ENCODE measurements around the gene TNRC6B.

Gene TNRC6B

DNA sequence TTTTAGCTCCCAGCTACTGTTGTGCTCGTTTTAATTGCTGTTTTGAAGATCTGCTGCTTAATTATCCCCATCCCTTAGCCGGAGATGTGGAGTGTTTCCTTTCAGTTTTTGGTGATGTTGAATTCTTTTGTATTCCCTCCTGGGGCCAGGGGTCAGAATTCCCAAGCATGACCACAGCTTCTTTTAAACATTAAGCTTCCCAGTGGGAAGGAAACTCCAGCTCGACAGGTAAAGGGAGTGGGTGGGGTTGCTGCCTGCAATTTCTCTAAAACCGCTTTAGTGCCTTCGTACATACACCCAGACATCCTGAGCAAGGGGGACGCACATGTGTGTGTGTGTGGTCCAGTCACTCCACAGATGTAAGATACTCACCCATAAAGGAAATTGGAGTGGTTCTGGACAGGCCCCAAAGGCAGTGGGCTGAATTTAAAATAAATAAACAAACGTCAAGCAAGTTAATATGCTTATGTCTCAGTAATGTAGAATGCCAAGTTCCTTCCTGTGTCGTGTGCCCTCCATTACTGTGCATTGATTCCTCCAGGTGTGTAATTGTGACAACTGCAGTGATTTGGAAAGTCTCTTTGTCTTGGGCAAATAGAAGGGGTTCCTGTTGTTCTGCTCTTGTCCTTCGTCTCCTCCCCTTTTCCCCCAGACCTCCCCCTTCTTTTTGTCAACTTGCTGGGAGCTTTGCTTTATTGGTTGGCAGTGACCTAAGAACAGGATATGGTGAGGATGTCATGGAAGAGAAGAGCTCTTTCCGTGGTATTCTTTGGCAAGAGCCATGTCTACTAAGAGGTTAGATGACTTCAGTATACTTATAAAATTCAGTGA, 149.4 kb downstream of the TNRC6B start:
- no peak for DNase-seq (ENCODE audit: low spot score)

DNA sequence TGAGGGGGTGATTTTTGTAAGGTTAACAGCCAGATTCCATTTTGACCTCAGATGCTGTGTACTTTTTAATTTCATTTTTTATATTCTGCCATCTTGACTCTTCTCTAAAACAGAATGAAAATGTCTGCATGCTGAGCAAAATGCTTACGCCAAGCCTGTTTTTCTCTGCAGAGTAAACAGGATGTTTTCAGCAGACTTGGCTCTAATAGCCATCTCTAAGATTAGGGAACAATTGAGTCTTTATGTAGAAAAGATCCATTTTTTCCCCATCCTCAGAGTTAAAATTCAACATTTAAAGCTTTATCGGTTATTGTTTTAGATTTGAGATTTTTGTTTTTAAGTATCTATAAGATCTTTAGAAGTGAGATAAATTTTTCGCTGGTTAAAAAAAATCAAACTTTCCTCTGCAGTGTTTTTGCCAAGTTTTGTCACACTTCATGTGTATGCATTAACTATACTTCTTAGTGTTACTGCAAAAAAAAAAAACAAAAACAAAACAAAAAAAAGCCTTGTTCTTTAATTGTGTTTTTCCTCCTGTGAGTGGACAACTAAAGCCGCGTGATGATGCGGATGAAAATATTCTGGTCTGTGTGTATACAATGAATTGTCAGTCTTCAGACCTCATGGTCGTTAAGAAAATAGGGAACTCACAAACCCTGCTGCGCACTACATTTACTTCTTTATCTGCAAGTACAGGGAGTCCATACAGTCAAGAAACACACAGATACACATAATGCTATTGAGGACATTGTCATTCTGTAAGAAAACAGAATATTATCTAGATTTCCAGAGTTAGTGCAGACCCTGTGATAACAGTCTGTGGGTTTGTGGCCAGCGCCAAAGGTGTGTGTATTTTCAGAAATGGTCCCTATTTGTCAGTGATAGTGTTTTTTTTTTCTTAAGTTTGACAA, 151.1 kb downstream of the TNRC6B start:
- no peak for DNase-seq (ENCODE audit: low spot score)

DNA sequence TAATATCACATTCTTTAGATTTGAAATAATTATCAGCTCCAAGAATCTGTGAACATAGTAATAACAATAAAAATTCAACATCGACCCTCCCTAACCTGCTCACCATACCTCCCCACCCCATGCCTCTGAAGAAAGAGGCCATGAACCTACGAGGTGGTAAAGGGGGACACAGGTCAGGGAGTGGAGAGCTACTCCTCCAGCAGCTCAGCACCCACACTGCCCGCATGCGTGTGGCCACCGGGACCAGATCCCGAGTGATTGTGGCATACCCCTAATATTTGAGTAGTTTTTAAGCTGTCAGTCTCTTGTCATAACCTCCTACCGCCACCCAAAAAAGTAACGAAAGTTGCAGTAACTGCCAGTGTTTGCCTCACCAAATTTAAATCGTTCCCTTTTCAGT, 151.7 kb downstream of the TNRC6B start:
- no peak for DNase-seq (ENCODE audit: low spot score)

DNA sequence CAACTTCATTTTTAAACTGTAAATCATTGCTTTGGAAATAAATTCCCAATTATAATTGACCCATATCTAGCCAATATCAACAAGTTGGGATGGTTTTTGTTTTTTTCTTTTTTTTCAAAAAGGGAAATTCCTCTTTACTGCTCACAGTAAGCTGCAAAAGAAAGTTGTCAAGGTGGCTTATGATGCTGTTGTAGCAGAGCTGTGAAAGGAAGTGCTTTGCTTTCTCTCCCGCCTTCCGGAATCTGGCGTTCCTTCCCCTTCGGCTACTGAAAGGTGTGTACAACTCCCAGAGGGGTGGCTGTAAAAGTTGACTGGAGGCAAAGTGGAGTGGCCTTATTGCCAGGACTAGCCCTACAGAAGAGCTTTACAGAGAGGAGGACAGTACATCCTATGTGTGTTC, 152.4 kb downstream of the TNRC6B start:
- DNase-seq (ENCODE audit: low spot score) = no peak

DNA sequence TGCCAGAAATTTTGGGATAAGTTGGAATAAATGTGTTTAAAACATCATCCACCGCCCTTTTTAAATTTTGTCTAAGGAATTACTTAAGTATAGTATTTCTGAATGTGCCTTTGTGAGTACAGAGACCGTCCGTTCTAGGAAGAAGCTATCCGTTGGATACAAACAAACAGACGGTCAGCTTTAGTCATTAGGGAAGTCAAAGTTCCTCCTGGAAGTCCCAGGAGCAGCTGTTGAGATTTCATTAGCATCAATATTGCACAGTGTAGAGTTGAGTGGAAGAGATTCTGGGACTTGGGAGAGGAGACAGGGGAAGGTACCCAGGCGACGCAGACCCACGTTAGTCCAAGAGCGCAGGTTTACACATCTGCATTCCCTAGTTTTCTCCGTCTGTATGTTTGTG, 152.9 kb downstream of the TNRC6B start:
- no peak for DNase-seq (ENCODE audit: low spot score)

DNA sequence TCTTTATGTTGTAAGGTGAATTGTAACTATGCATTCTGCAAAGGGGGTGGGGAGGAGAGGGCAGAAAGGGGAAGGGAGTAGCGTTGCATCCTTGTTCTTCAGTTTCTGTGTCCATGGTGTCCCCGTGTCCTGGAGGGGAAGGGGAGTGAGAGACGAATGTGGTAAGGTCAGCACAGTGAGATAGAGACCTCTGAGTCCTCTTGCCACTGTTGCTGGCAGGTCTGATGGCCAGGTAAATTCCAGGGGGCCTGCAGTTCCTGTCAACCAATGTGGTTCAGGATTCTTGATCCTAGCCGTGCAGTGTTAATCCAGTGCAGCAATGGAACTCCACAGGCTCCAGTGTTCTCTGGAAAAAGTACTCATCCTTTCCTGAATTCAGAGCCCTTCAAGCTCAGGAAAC, 154.0 kb downstream of the TNRC6B start:
- no peak for DNase-seq (ENCODE audit: low spot score)

DNA sequence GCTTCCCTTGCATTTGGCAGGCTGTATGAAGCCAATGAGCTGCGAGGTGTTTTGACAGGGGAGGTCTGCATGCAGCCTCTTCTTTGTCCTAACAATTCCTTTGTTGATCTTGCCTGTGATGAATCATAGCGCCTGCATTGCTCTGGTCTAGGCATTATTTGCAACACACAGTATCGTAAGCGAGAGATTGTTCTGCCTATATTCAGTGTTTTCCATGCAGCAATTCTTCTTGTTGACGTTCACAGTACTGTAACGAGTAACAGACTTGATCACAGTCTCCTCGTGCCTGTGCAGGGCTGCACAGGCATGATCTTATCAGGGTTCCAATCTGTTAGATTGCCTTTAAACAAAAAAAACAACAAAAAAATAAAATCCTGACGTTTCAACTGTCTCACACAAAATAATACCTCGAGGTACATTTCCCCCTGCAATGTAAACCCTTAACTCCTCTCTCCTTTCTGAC, 154.6 kb downstream of the TNRC6B start:
- peak; percentile 21 for DNase-seq (ENCODE audit: low spot score)

DNA sequence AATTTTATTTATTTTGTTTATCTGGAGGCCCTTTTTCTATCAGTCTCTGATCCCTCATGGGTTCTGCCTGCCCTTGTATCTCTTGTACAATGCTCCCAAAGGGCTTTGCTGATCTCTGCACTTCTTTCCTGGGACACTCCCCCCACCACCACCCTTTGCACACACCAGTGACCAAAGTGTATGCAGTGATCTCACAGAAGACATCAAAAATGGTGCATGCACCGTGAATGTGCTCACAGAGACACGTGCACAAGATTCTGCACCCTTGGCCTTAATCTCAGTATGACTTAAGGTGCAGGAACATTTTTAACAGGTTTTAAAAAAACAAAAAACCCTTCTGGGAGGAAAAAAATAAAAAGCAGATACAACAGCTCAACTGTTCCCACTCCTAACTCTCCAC, 156.3 kb downstream of the TNRC6B start:
- no peak for DNase-seq (ENCODE audit: low spot score)

DNA sequence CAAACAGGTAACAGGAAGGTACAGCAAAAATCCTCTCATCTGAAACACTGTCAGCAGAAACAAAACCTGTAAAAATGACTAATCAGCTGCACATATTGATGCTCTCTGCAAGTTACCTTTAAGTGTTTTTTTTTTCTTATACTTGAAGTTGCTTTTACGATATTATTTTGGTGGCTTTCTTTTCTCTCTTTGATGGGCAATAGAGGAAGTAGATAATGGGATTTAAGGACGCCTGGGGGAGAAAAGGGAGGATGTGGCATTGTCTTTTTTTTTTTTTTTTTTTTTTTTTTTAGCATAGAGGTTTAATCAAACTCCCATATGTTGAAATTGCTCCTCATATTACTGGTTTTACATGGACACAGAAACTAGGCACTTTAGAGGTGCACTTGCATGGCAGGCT, 157.2 kb downstream of the TNRC6B start:
- no peak for DNase-seq (ENCODE audit: low spot score)

DNA sequence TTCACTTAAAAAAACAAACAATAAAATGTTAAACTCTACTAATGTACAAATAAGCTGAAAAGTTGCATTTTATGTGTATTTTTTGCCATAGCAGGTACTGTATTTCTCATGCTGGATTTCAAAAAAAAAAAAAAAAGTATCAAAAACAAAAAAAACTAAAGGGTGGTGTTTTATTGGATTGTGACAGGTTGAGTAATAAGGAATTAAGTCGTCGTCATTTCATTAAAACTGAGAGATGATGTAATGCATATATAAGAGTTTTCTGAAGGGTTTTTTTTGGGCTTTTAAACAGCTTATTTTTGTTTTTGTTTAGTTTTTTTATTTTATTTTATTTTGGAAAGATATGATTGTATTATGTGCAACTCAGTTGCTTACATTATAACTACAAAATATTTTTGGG, 157.6 kb downstream of the TNRC6B start:
- DNase-seq (ENCODE audit: low spot score) = no peak

DNA sequence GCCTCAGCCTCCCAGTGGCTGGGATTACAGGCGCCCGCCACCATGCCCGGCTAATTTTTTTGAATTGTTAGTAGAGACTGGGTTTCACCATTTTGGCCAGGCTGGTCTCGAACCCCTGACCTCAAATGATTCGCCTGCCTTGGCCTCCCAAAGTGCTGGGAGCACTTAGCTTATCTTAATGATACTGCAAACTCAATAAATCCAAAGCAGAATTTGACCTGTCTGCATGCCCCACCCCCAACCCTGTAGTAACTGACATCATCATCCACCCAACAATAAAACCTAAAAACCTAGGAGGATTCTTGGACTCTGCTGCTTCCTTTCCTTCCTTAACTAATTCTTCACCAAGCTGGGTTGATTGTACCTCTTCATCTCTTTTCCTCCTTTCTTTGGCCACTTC, 162.3 kb downstream of the TNRC6B start:
- DNase-seq (ENCODE audit: low spot score) = no peak

DNA sequence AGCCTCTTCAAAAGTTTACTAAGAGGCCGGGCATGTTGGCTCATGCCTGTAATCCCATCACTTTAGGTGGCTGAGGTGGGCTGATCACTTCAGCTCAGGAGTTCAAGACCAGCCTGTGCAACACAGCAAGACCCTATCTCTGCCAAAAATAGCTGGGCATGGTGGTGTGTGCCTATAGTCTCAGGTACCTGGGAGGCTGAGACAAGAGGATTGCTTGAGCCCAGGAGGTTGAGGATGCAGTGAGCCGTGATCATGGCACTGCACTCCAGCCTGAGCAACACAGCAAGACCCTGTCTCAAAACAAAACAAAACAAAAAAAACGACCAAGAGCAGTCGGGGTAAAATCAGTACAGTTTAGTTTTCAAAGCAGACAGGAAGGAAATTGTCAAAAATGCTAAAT, 163.9 kb downstream of the TNRC6B start:
- no peak for DNase-seq (ENCODE audit: low spot score)

DNA sequence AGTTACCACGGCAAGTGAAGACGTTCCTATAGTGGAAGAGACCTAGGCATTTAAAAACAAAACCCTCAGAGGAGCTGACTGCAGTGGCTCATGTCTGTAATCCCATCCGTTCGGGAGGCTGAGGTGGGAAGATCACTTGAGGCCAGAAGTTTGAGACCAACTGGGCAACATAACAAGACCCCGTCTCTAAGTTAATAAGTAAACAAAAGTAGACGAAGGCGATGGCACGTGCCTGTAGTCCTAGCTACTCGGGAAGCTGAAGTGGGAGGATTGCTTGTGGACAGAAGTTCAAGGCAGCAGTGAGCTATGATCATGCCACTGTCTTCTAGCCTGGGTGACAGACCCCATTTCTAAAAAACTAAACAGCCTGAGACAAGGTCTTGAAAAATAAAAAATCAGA, 164.8 kb downstream of the TNRC6B start:
- no peak for DNase-seq (ENCODE audit: low spot score)

DNA sequence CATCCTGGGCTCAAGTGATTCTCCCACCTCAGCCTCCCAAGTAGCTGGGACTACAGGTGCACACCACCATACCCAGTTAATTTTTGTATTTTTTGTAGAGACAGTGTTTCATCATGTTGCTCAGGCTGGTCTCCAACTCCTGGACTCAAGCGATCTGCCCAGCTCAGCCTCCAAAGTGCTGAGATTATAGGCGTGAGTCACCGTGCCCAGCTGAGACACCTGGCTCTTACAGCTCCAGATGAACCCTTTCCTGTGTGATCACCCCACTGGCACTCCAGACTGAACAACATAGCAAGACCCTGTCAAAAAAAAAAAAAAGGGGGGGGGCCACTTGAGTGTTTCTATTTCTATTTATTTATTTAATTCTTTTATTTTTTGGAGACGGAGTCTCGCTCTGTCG, 167.5 kb downstream of the TNRC6B start:
- DNase-seq (ENCODE audit: low spot score) = no peak

DNA sequence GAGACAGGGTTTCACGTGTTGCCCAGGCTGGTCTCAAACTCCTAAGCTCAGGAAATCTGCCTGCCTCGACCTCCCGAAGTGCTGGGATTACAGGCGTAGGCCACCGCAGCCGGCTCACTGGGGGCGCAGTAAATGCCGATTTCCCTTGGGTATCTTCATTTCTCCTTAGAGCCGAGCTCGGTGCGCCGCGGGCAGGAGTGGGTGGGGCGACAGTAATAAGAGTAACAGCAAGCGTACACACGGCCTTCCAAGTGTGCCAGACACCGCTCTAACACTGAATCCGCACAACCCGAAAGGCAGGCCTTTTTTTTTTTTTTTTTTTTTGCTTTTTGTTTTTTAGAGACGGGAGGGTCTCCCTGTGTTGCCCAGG, 168.1 kb downstream of the TNRC6B start:
- DNase-seq (ENCODE audit: low spot score) = peak; percentile 61

DNA sequence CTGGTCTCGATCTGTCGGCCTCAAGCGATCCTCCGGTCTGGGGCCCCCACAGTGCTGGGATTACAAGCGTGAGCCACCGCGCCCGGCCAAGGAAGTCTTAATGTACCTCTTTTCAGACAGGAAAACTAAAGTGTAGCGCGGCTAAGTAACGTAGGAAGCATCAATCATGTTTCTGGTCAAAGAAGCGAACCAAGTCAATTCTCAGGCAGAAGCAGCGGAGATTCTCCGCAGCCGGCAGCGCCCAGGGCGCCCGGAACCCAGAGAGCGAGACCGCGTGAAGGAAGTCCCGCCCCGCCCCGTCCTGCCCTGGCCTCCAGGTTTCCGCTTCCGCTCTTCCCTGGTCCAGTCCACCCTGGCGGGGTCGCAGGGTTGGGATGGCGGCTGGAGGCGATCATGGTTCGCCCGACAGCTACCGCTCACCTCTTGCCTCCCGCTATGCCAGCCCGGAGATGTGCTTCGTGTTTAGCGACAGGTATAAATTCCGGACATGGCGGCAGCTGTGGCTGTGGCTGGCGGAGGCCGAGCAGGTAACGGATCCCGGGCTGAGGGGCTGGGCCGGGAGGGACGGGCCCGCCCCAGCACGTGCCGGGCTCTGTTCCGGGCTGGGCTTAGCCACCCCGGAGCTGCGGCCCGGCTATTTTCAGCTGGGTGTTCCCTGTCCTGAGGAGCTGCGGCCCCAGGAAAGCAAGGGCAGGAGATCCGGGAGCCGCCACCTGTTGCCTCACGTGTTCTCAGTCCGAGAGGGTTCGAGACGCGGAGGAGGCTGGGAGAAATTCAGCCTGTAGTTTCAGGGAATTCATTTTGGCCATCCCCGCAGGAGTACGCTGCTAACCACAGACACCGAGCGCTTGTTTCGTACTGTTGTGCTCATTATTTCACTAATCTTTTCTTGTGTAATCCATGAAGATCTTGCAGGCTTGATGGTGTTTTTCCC, 168.7 kb downstream of the TNRC6B start, which contains the start of gene ADSL:
TSS of gene ADSL (plus strand) at position 316 of the 934 bp plus-strand sequence. CDS start at position 375, 59 bp downstream.
- DNase-seq (ENCODE audit: low spot score) = peak; percentile 86

DNA sequence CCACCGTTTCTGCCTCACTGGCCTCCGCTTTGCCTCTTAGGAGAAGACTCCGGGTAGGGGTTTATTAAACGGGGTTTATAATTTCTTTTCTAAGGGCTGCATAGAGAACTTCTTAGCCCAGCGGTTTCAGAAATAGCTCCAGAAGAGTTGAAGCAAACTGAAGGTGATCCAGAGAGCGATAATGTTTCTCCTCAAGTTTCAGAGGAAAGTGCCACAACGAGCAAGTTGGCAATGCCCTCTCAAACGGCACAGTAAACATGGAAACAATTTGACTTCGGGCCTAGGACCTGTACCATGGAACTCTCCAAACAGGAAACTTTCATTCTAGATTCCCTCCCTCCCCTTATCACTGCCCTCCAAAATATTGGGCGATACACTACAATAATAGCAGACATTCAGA, 169.6 kb downstream of the TNRC6B start:
- no peak for DNase-seq (ENCODE audit: low spot score)

DNA sequence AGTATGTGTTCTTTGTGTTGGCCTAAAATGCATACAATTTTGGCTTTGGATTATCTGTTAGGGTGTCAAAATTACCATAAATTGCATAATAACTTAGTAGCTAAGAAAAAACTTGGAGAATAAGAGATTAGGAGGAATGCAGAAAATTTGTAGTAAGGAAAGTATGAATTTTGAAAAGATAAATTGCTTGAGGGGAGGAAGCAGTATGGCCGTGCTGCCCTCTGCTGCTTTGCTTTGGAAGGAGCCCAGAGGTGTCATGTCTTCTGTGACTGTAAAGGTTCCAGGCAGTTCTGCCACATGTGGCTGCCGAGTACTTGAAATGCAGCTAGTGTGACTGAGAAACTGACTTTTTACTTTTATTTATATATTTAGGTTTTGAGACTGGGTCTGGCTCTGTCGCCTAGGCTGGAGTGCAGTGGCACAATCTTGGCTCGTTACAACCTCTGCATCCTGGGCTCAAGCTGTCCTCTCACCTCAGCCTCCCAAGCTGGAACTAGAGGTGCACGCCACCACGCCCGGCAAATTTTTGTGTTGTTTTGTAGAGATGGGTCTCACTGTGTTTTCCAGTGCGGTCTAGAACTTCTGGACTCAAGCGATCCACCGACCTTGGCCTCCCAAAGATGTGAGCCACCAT, 170.4 kb downstream of the TNRC6B start:
- peak; percentile 44 for DNase-seq (ENCODE audit: low spot score)

DNA sequence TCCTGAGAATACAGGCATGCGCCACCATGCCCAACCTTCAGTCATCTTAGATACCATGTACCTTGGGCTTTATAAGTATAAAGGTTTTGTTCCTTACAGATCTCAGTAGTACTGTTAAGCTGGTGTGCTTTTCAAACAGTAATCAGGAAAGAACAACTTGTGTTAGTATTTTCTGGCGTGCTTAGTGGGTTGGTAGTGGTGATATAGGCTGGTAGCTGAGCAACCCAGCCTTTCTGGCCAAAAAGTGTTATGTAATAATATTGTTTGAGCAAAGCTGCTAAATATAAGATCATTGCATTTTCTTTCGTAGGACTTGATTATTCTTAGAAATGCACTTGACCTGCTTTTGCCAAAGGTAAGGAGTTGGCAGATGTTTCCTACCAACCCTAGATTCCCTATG, 175.0 kb downstream of the TNRC6B start:
- DNase-seq (ENCODE audit: low spot score) = no peak

DNA sequence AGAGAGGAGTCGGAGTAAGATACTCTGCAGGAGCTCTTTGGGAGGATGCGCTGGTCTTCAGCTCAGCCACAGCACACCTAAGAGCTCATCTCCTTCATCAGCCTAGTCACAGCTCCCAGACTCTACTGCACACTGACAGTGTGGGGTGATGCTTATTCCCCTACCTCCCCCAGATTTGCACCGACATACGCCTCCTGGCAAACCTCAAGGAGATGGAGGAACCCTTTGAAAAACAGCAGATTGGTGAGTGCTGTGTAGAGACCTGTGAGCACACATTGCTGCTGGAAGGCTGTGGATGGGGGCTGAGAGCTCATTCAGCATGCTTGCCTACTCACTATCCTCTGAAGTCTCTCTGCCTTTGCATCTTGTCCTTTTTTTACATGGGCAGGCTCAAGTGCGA, 183.4 kb downstream of the TNRC6B start:
- no peak for DNase-seq (ENCODE audit: low spot score)

DNA sequence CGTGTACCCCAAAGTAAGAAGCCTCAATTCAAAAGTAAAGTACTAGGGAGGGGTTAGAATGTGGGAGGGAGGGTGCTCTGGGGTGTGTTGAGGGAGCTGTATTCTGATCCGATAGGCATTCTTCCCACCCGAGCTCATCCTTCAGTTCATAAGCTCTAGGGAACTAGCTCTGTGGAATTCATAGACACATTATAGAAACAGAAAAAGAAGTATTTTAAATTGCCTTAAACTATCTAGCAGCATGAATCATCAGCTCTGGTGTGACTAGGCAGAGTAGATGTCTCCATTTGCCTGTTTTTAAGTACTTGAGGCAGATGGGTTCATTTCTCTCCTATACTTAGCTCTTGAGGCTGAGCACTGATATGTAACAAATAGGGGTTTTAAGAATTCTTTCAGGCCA, 185.3 kb downstream of the TNRC6B start:
- no peak for DNase-seq (ENCODE audit: low spot score)

All from SK-N-DZ (cell line).